Measurements from ENCODE around the gene AIDA.
A peak's percentile ranks its signal among the peaks of the same experiment; 100 is the strongest.
"Not testable (repeated sequence)": the region's sequence is repeated elsewhere in the genome, so short reads cannot be mapped to it uniquely, and the experiment has no call there.

AIDA gene

GRCh38 chr1:222711319-222712252 lies 705 bp downstream of the AIDA start:
- peak; percentile 29 for DNase-seq

GRCh38 chr1:222709700-222710153 lies 2.6 kb downstream of the AIDA start:
- DNase-seq: no peak

- no peak for DNase-seq
Observed at GRCh38 chr1:222706815-222707214, 5.5 kb downstream of the AIDA start.

DNA sequence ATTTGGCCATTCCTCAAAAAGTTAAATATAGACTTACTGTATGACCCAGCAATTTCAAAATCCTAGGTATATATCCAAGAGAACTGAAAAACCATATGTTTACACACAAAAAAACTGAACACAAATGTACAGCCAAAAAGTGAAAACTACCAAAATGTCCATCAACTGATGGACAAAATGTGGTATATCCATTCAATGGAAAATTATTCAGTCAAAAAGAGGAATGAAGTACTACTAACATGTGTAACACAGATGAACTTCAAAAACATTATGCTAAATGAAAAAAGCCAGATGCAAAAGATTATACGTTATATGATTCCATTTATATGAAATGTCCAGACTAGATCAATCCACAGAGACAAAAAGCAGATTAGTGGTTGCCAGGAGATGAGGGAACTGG lies 8.0 kb downstream of the AIDA start:
- DNase-seq: no peak

DNA sequence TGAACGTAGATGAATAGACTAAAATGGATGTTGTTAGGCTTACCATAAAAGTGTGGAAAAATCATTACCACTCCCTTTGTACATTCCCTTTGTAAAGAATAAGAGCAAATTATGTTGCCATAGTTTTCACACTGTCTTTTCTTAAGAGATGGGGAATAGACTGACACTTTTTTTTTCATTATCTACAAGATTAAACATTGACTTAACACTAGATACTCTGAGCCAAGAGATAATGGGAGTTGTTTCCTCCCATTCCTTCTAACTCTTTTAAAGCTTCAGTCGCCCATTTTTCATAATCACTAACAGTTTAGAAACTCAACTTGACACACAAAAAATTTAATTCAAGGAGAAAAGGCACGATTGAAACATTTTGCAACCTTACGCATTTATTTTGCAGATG lies 10.1 kb downstream of the AIDA start:
- no peak for DNase-seq

- no peak for DNase-seq
Observed at GRCh38 chr1:222697826-222698225, 14.5 kb downstream of the AIDA start.

GRCh38 chr1:222697203-222697602 lies 15.1 kb downstream of the AIDA start:
- no peak for DNase-seq

- DNase-seq: no peak
Observed at GRCh38 chr1:222696741-222697140, 15.6 kb downstream of the AIDA start.

DNA sequence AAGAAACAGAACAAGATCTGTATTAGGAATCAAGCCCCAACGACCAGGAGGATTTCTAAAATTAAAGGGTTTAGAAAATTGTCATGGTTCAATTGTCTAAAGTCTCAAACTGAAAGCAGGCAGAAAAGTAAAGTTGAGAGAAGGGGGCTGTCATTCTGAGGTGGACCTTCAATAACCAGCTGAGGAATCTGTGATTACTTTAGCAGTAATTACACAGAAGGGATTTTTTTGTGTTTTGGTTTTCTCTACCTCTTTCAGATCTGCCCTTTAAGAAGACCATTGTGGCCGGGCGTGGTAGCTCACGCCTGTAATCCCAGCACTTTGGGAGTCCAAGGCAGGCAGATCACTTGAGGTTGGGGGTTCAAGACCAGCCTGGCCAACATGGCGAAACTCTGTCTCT lies 17.4 kb downstream of the AIDA start:
- DNase-seq: no peak

GRCh38 chr1:222691016-222691415 lies 21.3 kb downstream of the AIDA start:
- DNase-seq: no peak

DNA sequence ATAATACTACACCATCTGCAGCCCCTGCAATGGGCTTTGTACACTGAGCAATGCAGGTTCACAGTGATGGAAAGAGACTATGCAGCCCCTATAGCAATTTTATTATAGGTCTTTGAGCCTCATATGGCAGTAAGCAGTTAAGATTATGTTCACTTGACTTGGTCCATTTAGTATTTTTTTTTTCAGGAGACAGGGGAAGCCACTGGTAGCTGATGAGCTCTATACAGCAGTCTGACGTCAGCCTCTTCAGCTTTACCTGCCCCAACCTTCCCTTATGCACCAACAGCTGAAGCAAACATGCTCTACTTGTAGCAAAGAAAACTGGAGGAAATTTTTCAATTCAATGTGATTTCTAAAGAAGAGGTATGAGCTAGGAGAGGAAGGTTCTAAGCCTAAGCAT lies 32.2 kb downstream of the AIDA start:
- no peak for DNase-seq

GRCh38 chr1:222670110-222670509 lies 42.2 kb downstream of the AIDA start:
- no peak for DNase-seq

GRCh38 chr1:222669107-222669506 lies 43.2 kb downstream of the AIDA start:
- not testable (repeated sequence) for DNase-seq

- not testable (repeated sequence) for DNase-seq
Observed at GRCh38 chr1:222668184-222668583, 44.1 kb downstream of the AIDA start.

GRCh38 chr1:222665964-222666363 lies 46.3 kb downstream of the AIDA start:
- DNase-seq: no peak

DNA sequence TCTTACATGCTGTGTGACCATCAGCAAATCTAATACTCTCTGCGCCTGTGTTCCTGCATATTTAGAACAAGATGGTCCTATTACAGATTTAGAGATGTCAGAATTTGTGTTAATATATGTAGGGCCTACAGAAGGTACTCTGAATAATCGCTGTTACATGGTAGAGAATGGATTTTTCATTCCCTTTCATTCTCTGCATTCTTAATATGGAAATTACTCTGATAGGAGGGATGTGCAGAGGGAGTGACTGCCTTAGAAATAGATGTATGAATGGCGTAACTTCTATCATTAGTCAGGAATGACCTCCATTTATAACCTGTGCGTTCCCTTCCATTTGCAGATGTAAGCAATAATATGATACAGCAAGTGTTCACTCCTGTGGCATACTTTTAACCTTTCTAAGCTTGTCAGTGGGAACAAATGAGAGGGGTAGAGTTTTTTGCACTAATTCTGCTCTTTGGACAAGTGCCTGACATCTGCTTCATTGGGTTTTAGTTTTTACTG lies 48.8 kb downstream of the AIDA start:
- DNase-seq: no peak

- no peak for DNase-seq
Observed at GRCh38 chr1:222657899-222658298, 54.4 kb downstream of the AIDA start.

GRCh38 chr1:222656391-222657155 lies 55.7 kb downstream of the AIDA start:
- DNase-seq: no peak

- no peak for DNase-seq
Observed at GRCh38 chr1:222654849-222655248, 57.4 kb downstream of the AIDA start.

DNA sequence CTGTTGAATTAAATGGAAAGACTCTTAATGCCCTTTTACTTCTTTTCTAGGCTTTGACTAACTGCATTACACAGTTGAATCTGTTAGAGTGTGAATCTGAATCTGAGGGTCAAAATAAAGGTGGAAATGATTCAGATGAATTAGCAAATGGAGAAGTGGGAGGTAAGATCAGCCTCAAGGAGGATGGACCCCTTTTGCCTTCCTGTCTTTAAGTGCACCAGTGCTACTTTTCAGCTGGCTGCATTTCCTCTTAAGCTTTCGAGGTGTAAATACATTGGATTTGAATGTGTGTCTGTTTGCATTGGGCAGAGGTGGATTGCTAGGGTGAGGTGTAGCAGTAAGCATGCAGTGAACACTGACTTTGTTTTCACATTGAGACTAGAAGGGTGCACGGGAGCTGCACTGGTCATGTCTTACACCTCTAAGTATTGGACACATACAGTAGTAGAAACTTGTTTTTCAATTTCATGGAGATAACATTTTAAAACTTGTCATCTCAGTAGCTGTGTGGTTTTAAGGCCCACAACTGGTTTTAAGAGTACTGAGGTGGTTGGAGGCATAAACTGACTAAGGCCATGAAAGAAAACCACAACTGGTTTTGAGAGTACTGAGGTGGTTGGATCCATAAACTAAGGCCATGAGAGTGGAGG lies 59.0 kb downstream of the AIDA start:
- DNase-seq: no peak

- DNase-seq: no peak
Observed at GRCh38 chr1:222652676-222653075, 59.6 kb downstream of the AIDA start.

DNA sequence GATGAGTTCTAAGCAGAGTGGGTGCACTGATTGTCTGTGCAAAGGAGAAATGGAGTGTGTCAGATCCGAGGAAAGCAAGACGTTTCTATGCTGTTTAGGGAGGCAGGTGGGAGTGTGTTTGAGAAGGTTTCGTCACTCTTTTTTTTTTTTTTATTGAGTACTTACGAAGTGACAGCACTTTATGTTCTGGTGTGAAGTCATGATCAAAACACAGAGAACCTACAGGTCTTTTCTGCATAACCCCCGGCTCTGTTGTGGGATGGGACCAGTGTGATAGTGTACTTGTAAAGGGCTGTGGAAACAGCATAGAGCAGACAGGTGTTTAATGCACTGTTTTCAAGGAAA lies 67.7 kb downstream of the AIDA start:
- no peak for DNase-seq

DNA sequence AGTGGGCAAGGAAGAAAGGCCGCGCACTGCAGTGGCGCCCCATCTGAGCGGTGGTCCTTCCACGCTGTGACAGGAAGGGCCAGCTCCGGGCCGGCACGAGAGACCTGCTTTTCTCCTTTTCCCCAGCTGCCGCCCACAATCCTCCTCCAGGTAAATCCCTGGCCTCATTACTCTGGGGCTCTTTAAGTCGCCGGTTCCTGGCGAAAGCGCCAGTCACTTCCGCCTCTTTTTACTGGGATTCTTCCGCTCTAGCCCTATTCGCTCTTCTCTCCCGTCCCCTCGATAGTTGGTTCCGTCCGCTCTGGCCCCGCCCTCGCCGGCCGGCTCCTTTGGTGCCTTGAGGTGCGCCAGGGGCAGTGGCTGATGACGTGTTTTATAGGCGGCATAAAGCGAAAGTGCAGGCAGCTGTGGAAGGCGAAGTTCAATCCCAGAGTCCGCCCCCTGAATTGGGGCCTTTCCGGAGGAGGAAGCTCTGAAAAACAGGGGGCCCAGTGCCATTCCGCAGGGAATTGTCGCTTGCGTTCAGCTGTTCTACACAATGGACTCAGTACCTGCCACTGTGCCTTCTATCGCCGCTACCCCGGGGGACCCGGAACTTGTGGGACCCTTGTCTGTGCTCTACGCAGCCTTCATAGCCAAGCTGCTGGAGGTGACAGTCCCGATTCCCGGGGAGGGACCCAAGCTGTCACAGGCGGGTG lies 68.2 kb downstream of the AIDA start:
- DNase-seq: peak; percentile 96
